K562 (cell line): ENCODE data around the gene CUL1. TPM values are rescaled to one million over a fixed set of nuclear protein-coding genes. Genes with fewer than 3 reads are reported as not detected.

Experiments used
- ATAC-seq: fragments of 200-7000 bp; cut with Tn5 transposase; 3 replicates; pipeline ENCODE4 v1.9.1; 2020; ENCODE audit warnings: moderate library complexity
- BruUV-seq: library from RNA; stranded (reverse); fragments of 400-500 nt; replicated peaks from 2 replicates; lab custom pipeline; 2021; lab: Mats Ljungman, UMichigan
- CTCF ChIA-PET: fragments of 300-600 bp; formaldehyde crosslinking; extraction: SDS; loops from one replicate; lab custom pipeline; 2021; ENCODE audit warnings: low intra/inter-chr PET ratio; lab: Yijun Ruan, JAX
- POLR2A ChIA-PET: fragments of 300-600, 350-650 bp; sonication (Branson Sonifier 250); formaldehyde crosslinking; extraction: SDS; loops from one replicate; lab custom pipeline; 2021; ENCODE audit warnings: antibody characterized with exemption, inconsistent platforms; lab: Yijun Ruan, JAX
- DNase-seq, 4 experiments: peaks; one replicate each; pipeline versions ENCODE4 v3.0.0 to v3.0.0-alpha.2; 2011 to 2018; ENCODE audit warnings: low spot score in 3 of 4, mixed read lengths in 3 of 4; ENCODE audit errors: extremely low read depth in 1 of 4
- FAIRE-seq: peaks from 2 replicates; lab custom pipeline; 2011; peaks lifted over from hg19 to GRCh38; lab: Jason Lieb, UNC
- H2AFZ ChIP-seq: 2 replicates; pipeline ENCODE4 v1.6.0; 2011; ENCODE audit warnings: low read depth, low read length, control low read depth, inconsistent platforms
- H3K27ac ChIP-seq: fragments of 200-600 bp; 3 replicates; pipeline ENCODE4 v1.8.0; 2011; ENCODE audit warnings: low read depth, mild to moderate bottlenecking, control low read depth, inconsistent platforms, low read length, moderate library complexity, mixed read lengths; ENCODE audit errors: extremely low read depth
- H3K27me3 ChIP-seq, 2 experiments: fragments of 300-600 bp in 1 of 2; 2 replicates in 1 of 2; 3 replicates in 1 of 2; pipeline versions ENCODE4 v1.6.0 to v1.8.0; 2011; ENCODE audit warnings: inconsistent platforms in 2 of 2, low read length in 2 of 2, mild to moderate bottlenecking in 1 of 2, mixed read lengths in 1 of 2, moderate library complexity in 1 of 2; ENCODE audit not compliant: control insufficient read depth in 2 of 2, insufficient read depth in 2 of 2
- H3K36me3 ChIP-seq: fragments of 300-600 bp; 3 replicates; pipeline ENCODE4 v1.8.0; 2011; ENCODE audit warnings: mild to moderate bottlenecking, low read length, inconsistent platforms; ENCODE audit not compliant: control insufficient read depth, insufficient read depth
- H3K4me1 ChIP-seq, 2 experiments: fragments of 200-600 bp in 1 of 2; replicated peaks in 1 of 2; 2 replicates in 1 of 2; 3 replicates in 1 of 2; pipeline versions ENCODE4 v1.5.1 to v1.8.0; 2011; ENCODE audit warnings: inconsistent platforms in 2 of 2, low read length in 2 of 2, mild to moderate bottlenecking in 1 of 2, mixed read lengths in 1 of 2, moderate library complexity in 1 of 2; ENCODE audit not compliant: control insufficient read depth in 2 of 2, insufficient read depth in 2 of 2
- H3K4me2 ChIP-seq: 2 replicates; pipeline ENCODE4 v1.6.1; 2011; ENCODE audit warnings: low read length, control low read depth, inconsistent platforms, mixed read lengths; ENCODE audit not compliant: insufficient read depth
- H3K4me3 ChIP-seq: fragments of 200-600 bp; sonication (generic), shearing (Covaris generic); 2 replicates; pipeline ENCODE4 v1.5.1; 2016; ENCODE audit warnings: control low read depth, inconsistent platforms
- H3K79me2 ChIP-seq: fragments of 200-600 bp; 3 replicates; pipeline ENCODE4 v1.8.0; 2011; ENCODE audit warnings: low read length, inconsistent platforms; ENCODE audit not compliant: control insufficient read depth, insufficient read depth
- H3K9ac ChIP-seq, 2 experiments: 2 replicates each; pipeline versions ENCODE4 v1.6.0 to v1.6.1; 2011; ENCODE audit warnings: low read depth in 2 of 2, low read length in 2 of 2, control low read depth in 1 of 2, inconsistent platforms in 1 of 2, mild to moderate bottlenecking in 1 of 2, mixed read lengths in 1 of 2; ENCODE audit not compliant: insufficient read depth in 1 of 2
- H3K9me1 ChIP-seq: one replicate; pipeline ENCODE4 v1.6.0; 2011; ENCODE audit warnings: inconsistent platforms, mild to moderate bottlenecking, low read length, moderate library complexity; ENCODE audit not compliant: control insufficient read depth, insufficient read depth
- H3K9me3 ChIP-seq: replicated peaks from 2 replicates; pipeline ENCODE4 v1.5.1; 2011; ENCODE audit warnings: low read depth, low read length, inconsistent platforms; ENCODE audit not compliant: control insufficient read depth, insufficient read depth
- H4K20me1 ChIP-seq: replicated peaks from 2 replicates; pipeline ENCODE4 v1.6.1; 2011; ENCODE audit warnings: low read length, inconsistent platforms, mixed read lengths; ENCODE audit not compliant: control insufficient read depth, insufficient read depth
- AFF4 ChIP-seq: sonication (generic); formaldehyde crosslinking; IDR thresholded peaks from 2 replicates; pipeline ENCODE4 v1.8.0; 2023; ENCODE audit warnings: mild to moderate bottlenecking, missing genetic modification reagents
- C11orf30 ChIP-seq: fragments of 450-650 bp; IDR thresholded peaks from 2 replicates; pipeline ENCODE4 v1.6.1; 2016; ENCODE audit warnings: low read depth, mild to moderate bottlenecking
- CREB1 ChIP-seq, 2 experiments: sonication (generic) in 1 of 2; formaldehyde crosslinking in 1 of 2; IDR thresholded peaks; 2 replicates each; pipeline versions ENCODE4 v1.6.1 to v1.8.0; 2012 to 2022; ENCODE audit warnings: inconsistent platforms in 1 of 2, mild to moderate bottlenecking in 1 of 2, missing genetic modification reagents in 1 of 2, moderate library complexity in 1 of 2
- HMG20A ChIP-seq: fragments of 450-650 bp; formaldehyde crosslinking; conservative IDR thresholded peaks from 2 replicates; pipeline ENCODE4 v1.4.0; 2020; ENCODE audit warnings: mild to moderate bottlenecking, mixed read lengths
- IFI16 ChIP-seq: fragments of 250-450 bp; sonication (Bioruptor Pico); IDR thresholded peaks from 2 replicates; pipeline ENCODE4 v2.1.2; 2022; ENCODE audit warnings: mild to moderate bottlenecking, inconsistent platforms
- IRF2 ChIP-seq: sonication (generic); formaldehyde crosslinking; IDR thresholded peaks from 2 replicates; pipeline ENCODE4 v1.8.1; 2022; ENCODE audit warnings: mild to moderate bottlenecking, missing genetic modification reagents
- MIER1 ChIP-seq: fragments of 450-650 bp; IDR thresholded peaks from 2 replicates; pipeline ENCODE4 v1.6.1; 2016; ENCODE audit warnings: antibody characterized with exemption, mild to moderate bottlenecking, low read depth
- MTA3 ChIP-seq: fragments of 450-650 bp; formaldehyde crosslinking; IDR thresholded peaks from 2 replicates; pipeline ENCODE4 v1.6.1; 2017; ENCODE audit warnings: mild to moderate bottlenecking, borderline replicate concordance
- POLR2G ChIP-seq: fragments of 200-400 bp; formaldehyde crosslinking; IDR thresholded peaks from 2 replicates; pipeline ENCODE4 v1.6.1; 2017; ENCODE audit warnings: low read depth, mild to moderate bottlenecking, antibody characterized with exemption, low read length, moderate library complexity
- PURB ChIP-seq: sonication (generic); formaldehyde crosslinking; IDR thresholded peaks from 2 replicates; pipeline ENCODE4 v1.9.0; 2021; ENCODE audit warnings: low read depth, mild to moderate bottlenecking, missing genetic modification reagents
- SMARCB1 ChIP-seq: IDR thresholded peaks from 2 replicates; pipeline ENCODE4 v1.6.1; 2011; ENCODE audit warnings: improper control_type of control experiment, low read depth; ENCODE audit not compliant: insufficient read length
- XRCC4 ChIP-seq: IDR thresholded peaks from one replicate; pipeline ENCODE4 v1.6.1; 2011; ENCODE audit not compliant: insufficient read depth, insufficient read length; ENCODE audit errors: extremely low read depth
- ZNF184 ChIP-seq: sonication (generic); formaldehyde crosslinking; IDR thresholded peaks from 2 replicates; pipeline ENCODE4 v1.5.0; 2020; ENCODE audit warnings: missing genetic modification reagents
- ZNF316 ChIP-seq: fragments of 450-650 bp; IDR thresholded peaks from 2 replicates; pipeline ENCODE4 v1.6.1; 2016
- ZNF75A ChIP-seq: fragments of 450-650 bp; formaldehyde crosslinking; IDR thresholded peaks from 2 replicates; pipeline ENCODE4 v1.4.0; 2020; ENCODE audit warnings: mild to moderate bottlenecking
- WGBS: fragments of 100-300 bp; shearing (Covaris generic); methylation state at CpG from one replicate; pipeline ENCODE4 v1.1.6; 2016; ENCODE audit warnings: low coverage, mixed read lengths; ENCODE audit not compliant: insufficient coverage; ENCODE audit errors: missing lambda C conversion rate; 5-methylcytosine and 5-hydroxymethylcytosine counted together
- in situ Hi-C: fragments of 300-500 bp; cut with MboI; formaldehyde crosslinking; loops from 4 replicates; pipeline ENCODE4 v1.15.0; 2018; ENCODE audit warnings: inconsistent platforms, mixed read lengths
- intact Hi-C: fragments of 100-400 bp; cut with micrococcal nuclease; formaldehyde crosslinking; loops from 2 replicates; pipeline ENCODE4 v1.14.2; 2022
- polyA plus RNA-seq, 8 experiments: library from polyadenylated mRNA; depleted of rRNA in 4 of 8; stranded (reverse) in 5 of 8; unstranded in 3 of 8; fragments of >200 nt; fragmentation: Nextera tagmentation in 2 of 8; fragmentation: Illumina TruSeq in 1 of 8; extraction: Ambion mirVana in 2 of 8; extraction: Trizol in 1 of 8; gene quantifications; 2 replicates each; pipeline versions ENCODE4 v1.2.1 to v1.2.3, GENCODE V29; 2011 to 2014; ENCODE audit warnings: inconsistent platforms in 1 of 8, missing spikeins in 1 of 8
- total RNA-seq, 7 experiments: library from RNA; depleted of rRNA in 6 of 7; stranded (reverse); fragments of >200 nt in 6 of 7; fragmentation: Illumina TruSeq in 2 of 7; extraction: Trizol in 2 of 7; gene quantifications; 2 replicates each; pipeline versions ENCODE4 v1.2.1 to v1.2.3, GENCODE V29; 2011 to 2021; ENCODE audit warnings: low replicate concordance in 1 of 7
- TF ChIP-seq, protein P1 (sequence below): fragments of 450-650 bp; conservative IDR thresholded peaks from 2 replicates; pipeline ENCODE4 v1.6.1; 2016; ENCODE audit warnings: missing genetic modification characterization, low read depth, mild to moderate bottlenecking, missing compliant biosample characterization, moderate library complexity

CUL1 gene
- total and polyA plus RNA-seq, 9 of the 15 experiments (the other 6 are each of a cell fraction or from before 2014, with no cell fraction given) = 31.5 to 107 (median 96.5) TPM

DNA sequence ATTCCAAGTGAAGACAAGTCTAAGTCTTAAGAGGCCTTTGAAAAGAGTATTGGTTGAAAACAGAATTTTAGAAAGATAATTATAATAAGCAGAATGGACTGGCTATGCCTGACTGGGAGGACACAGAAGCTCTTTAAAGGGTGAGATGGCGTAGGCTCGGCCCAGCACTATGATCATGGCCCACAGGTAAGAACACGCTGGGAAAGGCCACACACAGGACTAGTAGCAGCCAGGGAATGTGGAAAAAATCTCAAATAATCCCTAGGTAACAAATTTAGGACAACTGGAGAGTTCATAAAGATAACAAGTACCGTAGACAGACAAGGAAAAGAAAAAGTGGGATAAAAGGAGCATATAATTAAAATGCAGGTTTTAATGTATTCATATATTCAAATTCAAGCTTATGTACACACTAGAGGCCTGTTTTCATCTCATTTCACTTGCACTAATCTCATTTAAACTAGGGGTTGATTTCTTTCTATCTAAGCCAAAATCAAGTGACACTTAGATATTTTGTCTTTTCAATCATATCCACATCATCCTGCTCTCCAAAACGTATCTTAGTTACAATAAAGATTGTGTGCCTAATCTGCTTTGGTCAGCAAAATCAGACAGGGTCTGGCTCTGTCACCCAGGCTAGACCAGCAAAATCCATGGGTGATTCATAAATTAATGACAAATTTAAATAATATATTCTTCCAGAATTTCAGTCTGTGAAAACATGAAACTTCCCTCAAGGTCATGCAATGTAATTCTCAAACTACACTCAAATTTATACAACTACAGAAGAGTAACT lies 132.4 kb downstream of the CUL1 start (continued):
- TF ChIP-seq HMG20A (CRISPR knock-in tag) (no peak), ZNF75A (CRISPR knock-in tag) (no peak), C11orf30 (peak; percentile 93), ZNF316 (peak; percentile 97), SMARCB1 (no peak), CREB1 (IDR thresholded peaks at IDR 0.05) (no peak), CREB1 (CRISPR knock-in tag; IDR thresholded peaks at IDR 0.05) (no peak)

- BruUV-seq = no TSS peak
- Histone ChIP-seq H3K4me1 (peaks cover 0 to 12% of the 10 kb centered on the region in 2 experiments; a peak in 3 of 5 replicates), H3K36me3 (peaks cover 91% of the 10 kb centered on the region), H3K27ac (no peak overlapping the region), H3K4me3 (no peak overlapping the region), H3K79me2 (peaks cover 81% of the 10 kb centered on the region), H3K27me3 (no peaks in the 10 kb centered on the region), H3K9ac (no peak overlapping the region; a peak in 1 of 4 replicates), H3K4me2 (no peak overlapping the region), H2AFZ (no peak overlapping the region), H4K20me1 (no peaks in the 10 kb centered on the region), H3K9me3 (no peaks in the 10 kb centered on the region), H3K9me1 (no peaks in the 10 kb centered on the region)
- FAIRE-seq (no peak), DNase-seq (no peak), ATAC-seq (peak; percentile 40; the same call in 2 of the 3 replicates)
- in situ Hi-C loops (no loop called here), intact Hi-C loops (no loop called here)
- WGBS = 89% methylated on average over 2 of the region's 2 CpGs
- ChIA-PET CTCF (interaction anchor here (0.6 kb wide), 1 partner anchor 913 kb away, joined by 3 read pairs; no protein-coding TSS in a partner anchor), POLR2A (interaction anchor here (0.7 to 2.7 kb wide), 7 partner anchors 12 to 108 kb away, joined by 3 to 10 read pairs (median 3); no protein-coding TSS in a partner anchor)
- TF ChIP-seq, protein P1, sequence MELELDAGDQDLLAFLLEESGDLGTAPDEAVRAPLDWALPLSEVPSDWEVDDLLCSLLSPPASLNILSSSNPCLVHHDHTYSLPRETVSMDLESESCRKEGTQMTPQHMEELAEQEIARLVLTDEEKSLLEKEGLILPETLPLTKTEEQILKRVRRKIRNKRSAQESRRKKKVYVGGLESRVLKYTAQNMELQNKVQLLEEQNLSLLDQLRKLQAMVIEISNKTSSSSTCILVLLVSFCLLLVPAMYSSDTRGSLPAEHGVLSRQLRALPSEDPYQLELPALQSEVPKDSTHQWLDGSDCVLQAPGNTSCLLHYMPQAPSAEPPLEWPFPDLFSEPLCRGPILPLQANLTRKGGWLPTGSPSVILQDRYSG (tag) = no peak
- TF ChIP-seq PURB (CRISPR knock-in tag) (no peak), POLR2G (no peak), ZNF184 (CRISPR knock-in tag) (no peak), AFF4 (CRISPR knock-in tag) (no peak), IRF2 (CRISPR knock-in tag) (no peak), MTA3 (no peak), XRCC4 (no peak), MIER1 (no peak), IFI16 (CRISPR knock-in tag) (no peak)
These were observed 133.1 kb downstream of the CUL1 start for GRCh38 chr7:148831782-148832181.
